Liver (tissue), 3 donors: ENCODE data around the gene CPNE4.

ENCODE experiments used
- HNF4A ChIP-seq, 2 donors: conservative IDR thresholded peaks; 2 replicates each; pipeline ENCODE4 v1.6.1; 2016; ENCODE audit warnings: antibody characterized with exemption in 2 of 2, mild to moderate bottlenecking in 2 of 2
- JUND ChIP-seq, 2 donors: IDR thresholded peaks; 2 replicates each; pipeline ENCODE4 v1.6.1; 2016; ENCODE audit warnings: antibody characterized with exemption in 2 of 2
- RAD21 ChIP-seq, 2 donors: IDR thresholded peaks; 2 replicates each; pipeline ENCODE4 v1.6.1; 2016; ENCODE audit warnings: antibody characterized with exemption in 2 of 2, mild to moderate bottlenecking in 2 of 2
- SP1 ChIP-seq: IDR thresholded peaks from 2 replicates; pipeline ENCODE4 v1.6.1; 2018; ENCODE audit warnings: antibody characterized with exemption, mild to moderate bottlenecking
- TAF1 ChIP-seq: conservative IDR thresholded peaks from 2 replicates; pipeline ENCODE4 v1.6.1; 2016; ENCODE audit warnings: antibody characterized with exemption, mild to moderate bottlenecking
- ZBTB33 ChIP-seq: IDR thresholded peaks from 2 replicates; pipeline ENCODE4 v1.6.1; 2016; ENCODE audit warnings: antibody characterized with exemption
- TF ChIP-seq, protein P1 (sequence below): fragments of 150-350 bp; IDR thresholded peaks from 2 replicates; pipeline ENCODE4 v1.5.1; 2017; ENCODE audit warnings: improper control_type of control experiment, low read depth, low read length; ENCODE audit not compliant: missing input control
- donor health status: healthy.
- donor health status: healthy.

DNA sequence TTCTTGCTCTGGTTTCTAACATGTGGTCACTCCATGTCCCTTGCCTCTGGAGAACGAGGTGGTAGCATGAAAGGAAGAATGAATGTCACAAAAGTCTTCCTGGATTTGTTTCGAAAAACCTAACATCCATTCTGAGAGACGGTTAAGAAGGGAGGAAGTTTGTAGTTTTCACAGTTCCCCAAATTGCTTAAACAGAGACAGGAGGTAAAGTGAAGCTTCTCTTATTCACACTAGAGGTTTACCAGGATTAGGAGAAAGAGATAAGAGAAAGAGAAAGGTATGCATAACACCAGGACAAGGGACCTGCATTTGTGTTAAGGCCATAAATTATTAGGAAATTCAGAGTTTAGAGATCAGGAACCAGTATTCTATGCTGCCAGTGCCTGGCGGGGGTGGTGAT lies 228.1 kb downstream of the CPNE4 start:
- TF ChIP-seq, protein P1, sequence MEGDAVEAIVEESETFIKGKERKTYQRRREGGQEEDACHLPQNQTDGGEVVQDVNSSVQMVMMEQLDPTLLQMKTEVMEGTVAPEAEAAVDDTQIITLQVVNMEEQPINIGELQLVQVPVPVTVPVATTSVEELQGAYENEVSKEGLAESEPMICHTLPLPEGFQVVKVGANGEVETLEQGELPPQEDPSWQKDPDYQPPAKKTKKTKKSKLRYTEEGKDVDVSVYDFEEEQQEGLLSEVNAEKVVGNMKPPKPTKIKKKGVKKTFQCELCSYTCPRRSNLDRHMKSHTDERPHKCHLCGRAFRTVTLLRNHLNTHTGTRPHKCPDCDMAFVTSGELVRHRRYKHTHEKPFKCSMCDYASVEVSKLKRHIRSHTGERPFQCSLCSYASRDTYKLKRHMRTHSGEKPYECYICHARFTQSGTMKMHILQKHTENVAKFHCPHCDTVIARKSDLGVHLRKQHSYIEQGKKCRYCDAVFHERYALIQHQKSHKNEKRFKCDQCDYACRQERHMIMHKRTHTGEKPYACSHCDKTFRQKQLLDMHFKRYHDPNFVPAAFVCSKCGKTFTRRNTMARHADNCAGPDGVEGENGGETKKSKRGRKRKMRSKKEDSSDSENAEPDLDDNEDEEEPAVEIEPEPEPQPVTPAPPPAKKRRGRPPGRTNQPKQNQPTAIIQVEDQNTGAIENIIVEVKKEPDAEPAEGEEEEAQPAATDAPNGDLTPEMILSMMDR = no peak
- no peak for TF ChIP-seq JUND (IDR thresholded peaks at IDR 0.05)
- no peak for TF ChIP-seq SP1
- TF ChIP-seq RAD21 (IDR thresholded peaks at IDR 0.05) = no peak
- TF ChIP-seq HNF4A (conservative IDR thresholded peaks at IDR 0.05) = no peak
- TF ChIP-seq TAF1 = no peak
- no peak for TF ChIP-seq ZBTB33
